ENCODE data around the gene LDLRAD4.
A peak's percentile ranks its signal among the peaks of the same experiment; 100 is the strongest.

LDLRAD4 gene

DNA sequence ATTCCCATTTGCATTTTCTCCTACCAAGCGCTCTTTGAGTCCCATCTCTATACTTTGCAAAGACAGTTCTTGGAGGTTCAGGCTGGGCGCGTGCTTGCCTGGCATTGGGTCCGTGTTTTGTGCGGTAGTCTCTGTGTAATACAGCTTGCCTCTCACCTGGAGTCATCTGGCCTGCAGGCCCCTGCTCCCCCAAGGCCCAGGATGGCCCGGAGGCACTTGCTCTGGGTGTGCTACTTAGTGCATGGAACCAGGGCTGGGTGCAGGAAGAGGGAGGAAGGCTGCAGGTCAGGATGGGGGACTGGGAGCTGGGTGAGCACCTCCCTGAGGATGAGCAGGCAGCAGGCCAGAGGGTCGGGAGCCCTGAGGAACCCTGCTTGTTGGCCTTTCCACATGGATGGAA, 220.9 kb downstream of the LDLRAD4 start:
- no peak overlapping the region for H3K4me3 Mint-ChIP-seq
- H3K27ac Mint-ChIP-seq: no peak overlapping the region
- peaks cover 38% of the 10 kb centered on the region for H3K4me1 Mint-ChIP-seq

GRCh38 chr18:13440277-13441248, 222.0 kb downstream of the LDLRAD4 start:
- Mint-ChIP-seq H3K4me3 (no peak overlapping the region), H3K9me3 (no peaks in the 10 kb centered on the region), H3K36me3 (no peaks in the 10 kb centered on the region), H3K27ac (no peak overlapping the region), H3K4me1 (peaks cover 37% of the 10 kb centered on the region)
- no peak for ATAC-seq
- no peak for DNase-seq (ENCODE audit: low spot score in 2 of 2)

More for the DNA sequence above, 220.9 kb downstream of the LDLRAD4 start:
- ATAC-seq (no peak), DNase-seq (ENCODE audit: low spot score in 2 of 2) (no peak)
- no peaks in the 10 kb centered on the region for H3K9me3 Mint-ChIP-seq
- no peaks in the 10 kb centered on the region for H3K36me3 Mint-ChIP-seq

DNA sequence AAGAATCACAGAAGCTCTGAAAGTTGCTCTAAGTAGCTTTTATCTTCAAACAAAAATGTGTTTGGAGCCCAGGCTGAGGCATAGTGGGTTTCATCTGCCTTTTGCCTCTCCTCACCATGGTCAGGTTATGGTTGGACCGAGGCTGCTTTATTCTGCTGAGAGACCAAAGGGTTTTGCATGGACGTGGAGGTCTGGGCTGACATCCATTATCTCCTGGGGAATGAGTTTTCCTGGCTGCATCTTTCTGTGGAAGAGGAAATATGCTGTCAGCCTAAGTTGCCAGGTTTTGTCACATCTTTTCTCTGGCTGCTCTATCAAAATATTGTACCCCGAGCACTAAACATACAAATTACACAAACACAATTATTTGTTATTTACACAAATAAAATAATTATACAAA, 223.2 kb downstream of the LDLRAD4 start:
- ATAC-seq (no peak), DNase-seq (ENCODE audit: low spot score in 2 of 2) (no peak)
- no peak overlapping the region for H3K4me3 Mint-ChIP-seq
- no peak overlapping the region for H3K27ac Mint-ChIP-seq
- peaks cover 30% of the 10 kb centered on the region for H3K4me1 Mint-ChIP-seq
- H3K9me3 Mint-ChIP-seq: no peaks in the 10 kb centered on the region
- H3K36me3 Mint-ChIP-seq: no peaks in the 10 kb centered on the region

DNA sequence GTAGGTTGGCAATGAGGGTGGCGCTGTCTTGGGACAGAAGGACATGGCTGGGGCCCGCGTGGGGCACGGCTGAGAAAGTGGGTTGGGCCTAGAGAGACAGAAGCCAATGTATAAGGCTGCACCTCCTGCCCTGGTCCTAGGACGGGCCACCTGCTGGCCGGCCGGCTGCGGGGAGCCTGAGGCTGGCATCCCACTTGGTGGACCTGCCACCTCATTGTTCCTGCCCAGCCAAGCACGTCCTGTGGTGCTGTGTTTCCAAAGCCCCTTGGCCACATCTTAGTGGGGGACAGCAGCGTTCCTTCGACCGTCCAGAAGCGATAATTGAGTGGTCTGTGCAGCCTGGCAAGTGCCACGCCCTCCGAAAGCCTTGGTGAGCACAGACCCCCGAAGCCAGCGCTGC, 223.9 kb downstream of the LDLRAD4 start:
- DNase-seq (ENCODE audit: low spot score in 2 of 2) (no peak), ATAC-seq (no peak)
- Mint-ChIP-seq H3K4me1 (peaks cover 23% of the 10 kb centered on the region), H3K27ac (no peak overlapping the region), H3K9me3 (no peaks in the 10 kb centered on the region), H3K4me3 (no peak overlapping the region), H3K36me3 (no peaks in the 10 kb centered on the region)

GRCh38 chr18:13443552-13443951, 225.0 kb downstream of the LDLRAD4 start:
- ATAC-seq (no peak), DNase-seq (ENCODE audit: low spot score in 2 of 2) (no peak)
- peaks cover 12% of the 10 kb centered on the region for H3K4me1 Mint-ChIP-seq
- no peak overlapping the region for H3K4me3 Mint-ChIP-seq
- no peaks in the 10 kb centered on the region for H3K9me3 Mint-ChIP-seq
- no peaks in the 10 kb centered on the region for H3K36me3 Mint-ChIP-seq
- H3K27ac Mint-ChIP-seq: no peak overlapping the region

DNA sequence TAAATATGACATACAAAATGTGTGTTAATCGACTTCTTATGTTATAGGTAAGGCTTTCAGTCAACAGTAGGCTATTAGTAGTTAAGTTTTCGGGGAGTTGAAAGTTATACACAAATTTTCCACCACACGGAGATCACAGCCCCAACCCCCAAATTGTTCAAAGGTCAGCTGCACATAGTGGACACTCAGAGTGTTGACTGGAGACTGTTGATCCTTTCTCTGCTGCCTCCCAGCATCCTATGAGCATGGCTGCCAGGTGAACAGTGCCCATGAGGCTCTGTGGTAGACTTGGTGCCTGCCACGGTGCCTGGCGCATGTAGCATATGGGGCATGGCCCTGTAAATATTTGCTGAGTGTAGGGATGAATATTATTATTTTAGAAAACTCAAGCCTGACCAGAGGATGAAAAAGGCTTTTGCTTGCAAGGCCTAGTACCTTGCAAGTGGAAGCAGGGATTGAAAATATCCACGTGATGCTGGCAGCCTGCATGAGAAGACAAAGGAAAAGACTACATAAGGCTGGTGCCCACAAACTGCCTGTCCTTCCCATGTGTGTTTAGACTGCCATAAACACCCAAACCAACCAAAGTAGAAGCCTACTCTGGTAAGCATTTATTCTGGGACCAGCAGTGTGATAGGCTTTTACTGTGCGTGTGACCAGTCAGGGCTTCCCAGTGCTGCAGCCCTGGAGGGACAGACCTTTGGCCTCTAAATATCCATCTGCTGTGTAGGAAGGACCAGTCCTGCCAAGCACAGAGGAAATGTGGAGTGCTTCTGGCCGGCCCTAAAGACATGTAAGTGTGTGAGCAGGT, 226.1 kb downstream of the LDLRAD4 start:
- Mint-ChIP-seq H3K36me3 (no peaks in the 10 kb centered on the region), H3K4me1 (peaks cover 5% of the 10 kb centered on the region), H3K9me3 (no peaks in the 10 kb centered on the region), H3K4me3 (no peak overlapping the region), H3K27ac (no peak overlapping the region)
- DNase-seq (ENCODE audit: low spot score in 2 of 2) (no peak), ATAC-seq (no peak)

GRCh38 chr18:13445241-13445897, 226.8 kb downstream of the LDLRAD4 start:
- no peaks in the 10 kb centered on the region for H3K36me3 Mint-ChIP-seq
- H3K4me1 Mint-ChIP-seq: peaks cover 5% of the 10 kb centered on the region
- no peak for DNase-seq (ENCODE audit: low spot score in 2 of 2)
- ATAC-seq: no peak
- H3K9me3 Mint-ChIP-seq: no peaks in the 10 kb centered on the region
- no peak overlapping the region for H3K4me3 Mint-ChIP-seq
- no peak overlapping the region for H3K27ac Mint-ChIP-seq

DNA sequence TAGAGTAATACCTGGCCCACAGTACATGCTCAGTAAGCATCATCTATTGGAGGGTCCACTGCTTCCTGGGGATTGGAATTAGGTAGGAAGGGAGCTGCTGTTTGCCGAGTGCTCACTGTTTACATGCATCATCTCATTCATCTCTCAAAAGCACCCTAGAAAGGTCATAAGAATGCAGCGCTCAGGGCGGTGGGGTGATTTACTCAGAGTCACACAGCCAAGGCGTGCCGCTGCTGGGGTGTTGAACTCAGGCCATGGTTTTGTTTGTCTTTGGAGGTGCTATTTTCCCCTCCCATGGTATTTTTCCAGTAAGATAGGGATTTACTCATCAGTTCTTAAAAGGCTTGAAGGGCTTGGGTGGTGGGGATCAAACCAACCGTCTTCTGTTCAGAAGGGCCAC, 227.5 kb downstream of the LDLRAD4 start:
- peaks cover 5% of the 10 kb centered on the region for H3K4me1 Mint-ChIP-seq
- no peak overlapping the region for H3K27ac Mint-ChIP-seq
- no peaks in the 10 kb centered on the region for H3K36me3 Mint-ChIP-seq
- DNase-seq (ENCODE audit: low spot score in 2 of 2): no peak
- no peak for ATAC-seq
- no peak overlapping the region for H3K4me3 Mint-ChIP-seq
- H3K9me3 Mint-ChIP-seq: no peaks in the 10 kb centered on the region

- Mint-ChIP-seq H3K4me1 (peaks cover 5% of the 10 kb centered on the region), H3K27ac (no peak overlapping the region), H3K9me3 (no peaks in the 10 kb centered on the region), H3K36me3 (no peaks in the 10 kb centered on the region), H3K4me3 (no peak overlapping the region)
- DNase-seq (ENCODE audit: low spot score in 2 of 2): no peak
- ATAC-seq: peak; percentile 82
Measured at GRCh38 chr18:13446610-13447461, 228.3 kb downstream of the LDLRAD4 start.

- no peak overlapping the region for H3K4me3 Mint-ChIP-seq
- no peaks in the 10 kb centered on the region for H3K36me3 Mint-ChIP-seq
- peaks cover 5% of the 10 kb centered on the region for H3K4me1 Mint-ChIP-seq
- H3K9me3 Mint-ChIP-seq: no peaks in the 10 kb centered on the region
- ATAC-seq (no peak), DNase-seq (ENCODE audit: low spot score in 2 of 2) (no peak)
- no peak overlapping the region for H3K27ac Mint-ChIP-seq
Measured at GRCh38 chr18:13447621-13448334, 229.2 kb downstream of the LDLRAD4 start.

DNA sequence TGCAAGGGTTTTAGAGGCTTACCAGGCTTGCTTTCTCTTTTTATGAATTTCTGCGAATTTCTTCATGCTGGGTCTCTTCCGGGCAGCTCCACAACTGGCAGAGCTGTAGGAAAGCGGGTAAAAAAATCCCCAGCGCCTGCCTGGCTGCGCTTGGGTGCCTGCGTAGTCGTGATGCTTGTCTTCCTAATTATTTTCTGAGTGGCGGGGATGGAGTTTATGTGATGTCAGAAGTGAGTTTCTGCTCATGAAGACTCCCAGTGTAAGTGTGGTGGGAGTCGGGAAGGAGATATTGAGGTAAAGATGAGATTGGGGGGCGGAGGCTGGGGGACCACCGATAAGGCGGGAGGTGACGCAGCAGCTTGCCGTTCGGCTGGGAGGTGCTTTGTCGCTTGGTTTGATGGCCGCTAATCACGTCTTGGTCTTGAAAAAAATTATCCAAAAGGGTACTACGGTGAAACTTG, 229.8 kb downstream of the LDLRAD4 start:
- ATAC-seq: no peak
- Mint-ChIP-seq H3K9me3 (no peaks in the 10 kb centered on the region), H3K27ac (no peak overlapping the region)

GRCh38 chr18:13449651-13450050, 231.1 kb downstream of the LDLRAD4 start:
- no peak for ATAC-seq
- H3K27ac Mint-ChIP-seq: no peak overlapping the region

More for the DNA sequence above, 229.8 kb downstream of the LDLRAD4 start:
- no peak for DNase-seq (ENCODE audit: low spot score in 2 of 2)
- Mint-ChIP-seq H3K4me3 (no peak overlapping the region), H3K4me1 (peaks cover 5% of the 10 kb centered on the region), H3K36me3 (no peaks in the 10 kb centered on the region)

GRCh38 chr18:13450289-13451212, 232.0 kb downstream of the LDLRAD4 start:
- Mint-ChIP-seq H3K9me3 (no peaks in the 10 kb centered on the region), H3K36me3 (no peaks in the 10 kb centered on the region), H3K27ac (peak overlapping the region; percentile 61), H3K4me3 (no peak overlapping the region), H3K4me1 (peaks cover 10% of the 10 kb centered on the region)
- ATAC-seq: no peak
- DNase-seq (ENCODE audit: low spot score in 2 of 2): no peak

More at GRCh38 chr18:13449651-13450050, 231.1 kb downstream of the LDLRAD4 start:
- Mint-ChIP-seq H3K4me3 (no peak overlapping the region), H3K4me1 (peaks cover 5% of the 10 kb centered on the region), H3K9me3 (no peaks in the 10 kb centered on the region), H3K36me3 (no peaks in the 10 kb centered on the region)
- no peak for DNase-seq (ENCODE audit: low spot score in 2 of 2)
